ENCODE results near the gene PKD1L1.

The PKD1L1 gene

GRCh38 chr7:47762746-47763062, 185.6 kb downstream of the PKD1L1 start (continued):
- no peak for TF ChIP-seq ZNF639 (tag by site-specific recombination; IDR thresholded peaks at IDR 0.05)

- Histone ChIP-seq H3K4me1 (ENCODE audit: control insufficient read depth, insufficient read depth, low read length) (peaks cover 3% of the 10 kb centered on the region), H3K4me3 (ENCODE audit: low read depth, low read length) (no peak overlapping the region), H3K36me3 (ENCODE audit: control insufficient read depth in 2 of 2, insufficient read depth in 1 of 2, low read length in 2 of 2) (no peaks in the 10 kb centered on the region), H3K9me3 (ENCODE audit: control insufficient read depth, insufficient read depth, low read depth, low read length) (no peaks in the 10 kb centered on the region), H3K27ac (ENCODE audit: extremely low read depth, low read depth, low read length) (no peak overlapping the region)
- POLR2A ChIA-PET, result no interaction called here
- CTCF ChIA-PET, result no interaction called here
- TF ChIP-seq ZNF560 (tag by site-specific recombination; IDR thresholded peaks at IDR 0.05; ENCODE audit: borderline replicate concordance), result no peak
- TF ChIP-seq ZNF169 (tag by site-specific recombination; IDR thresholded peaks at IDR 0.05), result no peak
- TF ChIP-seq ZNF777 (tag by site-specific recombination; IDR thresholded peaks at IDR 0.05; ENCODE audit: borderline replicate concordance), result no peak
- no peak for TF ChIP-seq ZNF274 (IDR thresholded peaks at IDR 0.05; ENCODE audit: low read length)
- TF ChIP-seq ZNF274 (tag by site-specific recombination; IDR thresholded peaks at IDR 0.05; ENCODE audit: borderline replicate concordance), result no peak
- TF ChIP-seq ATF2 (tag by site-specific recombination; IDR thresholded peaks at IDR 0.05; ENCODE audit: low read depth), result no peak
- no peak for TF ChIP-seq ZNF548 (tag by site-specific recombination; IDR thresholded peaks at IDR 0.05)
- TF ChIP-seq BCL11A (tag by site-specific recombination; IDR thresholded peaks at IDR 0.05; ENCODE audit: low read depth), result no peak
- TF ChIP-seq ZSCAN23 (tag by site-specific recombination; IDR thresholded peaks at IDR 0.05), result no peak
- TF ChIP-seq ZNF513 (tag by site-specific recombination; IDR thresholded peaks at IDR 0.05), result no peak
- no peak for TF ChIP-seq KLF7 (tag by site-specific recombination; IDR thresholded peaks at IDR 0.05; ENCODE audit: borderline replicate concordance)
- TF ChIP-seq ZSCAN16 (tag by site-specific recombination; IDR thresholded peaks at IDR 0.05), result no peak
- no peak for TF ChIP-seq ZNF555 (tag by site-specific recombination; conservative IDR thresholded peaks at IDR 0.05)
- TF ChIP-seq ZNF521 (tag by site-specific recombination; IDR thresholded peaks at IDR 0.05), result no peak
- TF ChIP-seq ZNF510 (tag by site-specific recombination; IDR thresholded peaks at IDR 0.05; ENCODE audit: insufficient replicate concordance), result no peak
- TF ChIP-seq EGR2 (tag by site-specific recombination; IDR thresholded peaks at IDR 0.05; ENCODE audit: low read depth), result no peak
Observed at GRCh38 chr7:47762207-47762606, 186.1 kb downstream of the PKD1L1 start.

- no peak overlapping the region for H3K27ac ChIP-seq (ENCODE audit: extremely low read depth, low read depth, low read length)
Observed at GRCh38 chr7:47759056-47759706, 189.1 kb downstream of the PKD1L1 start.

More at GRCh38 chr7:47759056-47759706, 189.1 kb downstream of the PKD1L1 start:
- ChIA-PET POLR2A (no interaction called here), CTCF (interaction anchor here (0.6 to 1.2 kb wide), 3 partner anchors 27 to 97 kb away, joined by 3 to 11 read pairs (median 6); no protein-coding TSS in a partner anchor)
- no peaks in the 10 kb centered on the region for H3K36me3 ChIP-seq (ENCODE audit: control insufficient read depth in 2 of 2, insufficient read depth in 1 of 2, low read length in 2 of 2)
- peaks cover 3% of the 10 kb centered on the region for H3K4me1 ChIP-seq (ENCODE audit: control insufficient read depth, insufficient read depth, low read length)
- TF ChIP-seq ZNF394 (tag by site-specific recombination; IDR thresholded peaks at IDR 0.05; ENCODE audit: borderline replicate concordance), result no peak
- TF ChIP-seq ZNF155 (tag by site-specific recombination; IDR thresholded peaks at IDR 0.05), result no peak
- no peak for TF ChIP-seq ZNF26 (tag by site-specific recombination; IDR thresholded peaks at IDR 0.05)
- TF ChIP-seq ZBTB21 (tag by site-specific recombination; IDR thresholded peaks at IDR 0.05), result no peak
- no peak for TF ChIP-seq ZNF366 (tag by site-specific recombination; conservative IDR thresholded peaks at IDR 0.05)
- H3K4me3 ChIP-seq (ENCODE audit: low read depth, low read length), result no peak overlapping the region
- no peaks in the 10 kb centered on the region for H3K9me3 ChIP-seq (ENCODE audit: control insufficient read depth, insufficient read depth, low read depth, low read length)

All from HEK293 (cell line).